ENCODE measurements around the gene GLG1. TPM values are rescaled to one million over a fixed set of nuclear protein-coding genes. Genes with fewer than 3 reads are reported as not detected.
"Not testable (repeated sequence)": the region's sequence is repeated elsewhere in the genome, so short reads cannot be mapped to it uniquely, and the experiment has no call there.

Gene GLG1
- total RNA-seq, 1 experiment from 2014 or later, result 237 TPM

DNA sequence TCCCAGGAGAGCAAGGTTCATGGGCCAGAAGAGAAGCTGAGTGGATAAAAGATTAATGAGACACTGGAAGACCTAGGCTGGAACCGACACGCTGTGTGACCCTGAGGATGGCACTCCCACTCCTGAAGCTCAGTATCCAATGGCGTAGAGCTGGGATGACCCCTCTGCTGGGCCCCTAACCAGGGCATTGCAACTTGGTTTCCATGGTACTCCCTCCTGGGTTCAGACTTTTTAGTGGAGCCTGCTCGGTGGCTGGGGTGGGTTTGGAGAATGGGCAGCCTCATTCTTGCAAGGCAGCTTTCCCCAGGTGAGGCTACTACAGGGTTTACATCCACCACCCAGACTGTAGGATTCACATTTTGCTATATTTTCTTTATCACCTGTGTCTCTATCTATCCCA lies 183.2 kb downstream of the GLG1 start:
- H3K9me3 ChIP-seq (ENCODE audit: control insufficient read depth in 1 of 2, insufficient read depth in 1 of 2, low read depth in 1 of 2, low read length in 2 of 2); H2AFZ ChIP-seq (ENCODE audit: low read depth, low read length, poor library complexity, severe bottlenecking); RAD21 ChIA-PET (ENCODE audit: low non-redundant PET in 1 of 2, low total read pairs in 2 of 2, uncharacterized antibody in 2 of 2, unreplicated experiment in 2 of 2); CTCF ChIA-PET; H3K4me3 ChIP-seq (replicated peaks in 1 of 2; ENCODE audit: low read depth in 1 of 2, low read length in 2 of 2); H3K79me2 ChIP-seq (ENCODE audit: insufficient read depth, low read length); H3K9me2 ChIP-seq (ENCODE audit: insufficient read depth); H3K4me1 ChIP-seq (ENCODE audit: control insufficient read depth in 1 of 2, insufficient read depth in 2 of 2, low read length in 2 of 2); H3K27me3 ChIP-seq (ENCODE audit: insufficient read depth, low read length); DNase-seq (ENCODE audit: low read depth, low spot score); H4K20me1 ChIP-seq (ENCODE audit: insufficient read depth); ATAC-seq; BruUV-seq (replicated peaks); POLR2A ChIA-PET; H3K27ac ChIP-seq (ENCODE audit: low read depth, low read length); H3K4me2 ChIP-seq (ENCODE audit: low read length); H3K9ac ChIP-seq (ENCODE audit: low read length); intact Hi-C loops (cut with micrococcal nuclease); H3K36me3 ChIP-seq (ENCODE audit: control insufficient read depth in 1 of 2, insufficient read depth in 2 of 2, low read length in 2 of 2): not testable (repeated sequence)

DNA sequence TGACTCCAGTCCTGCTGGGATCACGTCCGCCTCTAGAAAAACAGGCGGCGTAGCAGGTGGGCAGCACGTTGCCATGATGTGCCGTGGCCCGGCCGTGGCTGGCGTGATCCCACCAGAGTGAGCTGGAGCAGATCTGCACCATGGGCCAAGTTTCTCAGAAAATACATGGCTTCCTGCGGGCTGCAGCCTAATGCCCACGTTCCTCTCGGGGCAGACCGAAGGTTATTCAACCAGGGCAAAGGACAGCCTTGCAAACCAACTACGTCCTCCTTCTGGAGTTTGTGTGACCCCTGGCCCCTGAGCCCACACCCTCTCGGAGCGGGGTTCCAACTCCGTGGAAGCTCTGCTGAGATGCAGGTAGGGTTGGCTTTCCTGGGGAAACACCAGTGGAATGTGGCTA lies 184.8 kb downstream of the GLG1 start:
- H2AFZ ChIP-seq (ENCODE audit: low read depth, low read length, poor library complexity, severe bottlenecking); RAD21 ChIA-PET (ENCODE audit: low non-redundant PET in 1 of 2, low total read pairs in 2 of 2, uncharacterized antibody in 2 of 2, unreplicated experiment in 2 of 2); POLR2A ChIA-PET; H3K9me2 ChIP-seq (ENCODE audit: insufficient read depth); H3K27ac ChIP-seq (ENCODE audit: low read depth, low read length); H3K79me2 ChIP-seq (ENCODE audit: insufficient read depth, low read length); ATAC-seq; CTCF ChIA-PET; H3K36me3 ChIP-seq (ENCODE audit: control insufficient read depth in 1 of 2, insufficient read depth in 2 of 2, low read length in 2 of 2); H3K9ac ChIP-seq (ENCODE audit: low read length); intact Hi-C loops (cut with micrococcal nuclease); H3K9me3 ChIP-seq (ENCODE audit: control insufficient read depth in 1 of 2, insufficient read depth in 1 of 2, low read depth in 1 of 2, low read length in 2 of 2); DNase-seq (ENCODE audit: low read depth, low spot score); H3K4me3 ChIP-seq (replicated peaks in 1 of 2; ENCODE audit: low read depth in 1 of 2, low read length in 2 of 2); BruUV-seq (replicated peaks); H3K4me1 ChIP-seq (ENCODE audit: control insufficient read depth in 1 of 2, insufficient read depth in 2 of 2, low read length in 2 of 2); H3K27me3 ChIP-seq (ENCODE audit: insufficient read depth, low read length); H3K4me2 ChIP-seq (ENCODE audit: low read length); H4K20me1 ChIP-seq (ENCODE audit: insufficient read depth): not testable (repeated sequence)

- H3K4me3 ChIP-seq (replicated peaks in 1 of 2; ENCODE audit: low read depth in 1 of 2, low read length in 2 of 2); ATAC-seq; H3K36me3 ChIP-seq (ENCODE audit: control insufficient read depth in 1 of 2, insufficient read depth in 2 of 2, low read length in 2 of 2); CTCF ChIA-PET; RAD21 ChIA-PET (ENCODE audit: low non-redundant PET in 1 of 2, low total read pairs in 2 of 2, uncharacterized antibody in 2 of 2, unreplicated experiment in 2 of 2); H3K4me1 ChIP-seq (ENCODE audit: control insufficient read depth in 1 of 2, insufficient read depth in 2 of 2, low read length in 2 of 2); H3K4me2 ChIP-seq (ENCODE audit: low read length); H3K9me2 ChIP-seq (ENCODE audit: insufficient read depth); H3K27me3 ChIP-seq (ENCODE audit: insufficient read depth, low read length); H4K20me1 ChIP-seq (ENCODE audit: insufficient read depth); intact Hi-C loops (cut with micrococcal nuclease); H2AFZ ChIP-seq (ENCODE audit: low read depth, low read length, poor library complexity, severe bottlenecking); DNase-seq (ENCODE audit: low read depth, low spot score); H3K9ac ChIP-seq (ENCODE audit: low read length); H3K27ac ChIP-seq (ENCODE audit: low read depth, low read length); BruUV-seq (replicated peaks); H3K79me2 ChIP-seq (ENCODE audit: insufficient read depth, low read length); POLR2A ChIA-PET; H3K9me3 ChIP-seq (ENCODE audit: control insufficient read depth in 1 of 2, insufficient read depth in 1 of 2, low read depth in 1 of 2, low read length in 2 of 2): not testable (repeated sequence)
Measured at GRCh38 chr16:74421482-74421785, 185.5 kb downstream of the GLG1 start.

DNA sequence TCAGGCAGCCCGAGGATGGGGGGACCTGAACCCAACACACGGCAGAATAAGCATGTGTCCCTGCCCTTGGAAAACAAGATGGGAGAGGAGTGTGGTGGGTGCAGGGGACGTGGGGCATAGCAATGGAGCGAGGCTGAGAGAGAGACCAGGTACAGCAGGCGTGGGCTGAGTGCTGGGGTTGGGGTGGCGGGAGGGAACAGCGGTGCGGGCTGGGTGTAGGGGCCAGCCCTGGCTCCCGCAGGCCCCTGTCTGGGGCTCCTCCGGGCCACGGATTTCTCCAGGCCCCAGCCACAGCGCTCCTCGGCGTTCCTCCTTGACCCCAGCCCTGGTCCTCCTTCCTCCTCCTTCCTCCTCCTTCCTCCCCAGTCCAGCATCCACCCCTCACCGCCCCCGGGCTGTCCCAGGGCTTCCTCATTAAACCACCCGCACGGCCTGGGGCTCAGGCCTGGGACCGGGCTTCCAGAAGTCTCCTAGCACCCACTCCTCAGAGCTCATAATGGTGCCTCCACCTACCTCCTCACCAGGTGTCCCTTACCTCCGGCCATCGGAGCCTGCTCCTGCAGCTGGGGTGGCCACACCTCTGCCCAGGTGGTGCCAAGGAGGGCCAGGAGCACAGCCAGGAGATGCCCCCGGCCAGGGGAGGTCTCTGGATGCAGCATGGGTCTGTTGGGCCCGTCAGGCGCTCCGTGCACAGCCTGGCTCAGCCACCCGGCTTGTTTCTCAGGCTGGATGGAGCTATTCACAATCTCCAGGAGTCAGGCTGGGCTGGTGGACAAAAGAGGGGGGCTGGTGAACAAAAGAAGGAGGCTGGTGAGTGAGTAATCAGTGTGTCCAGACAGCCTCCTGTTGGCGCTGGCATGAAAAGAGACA lies 186.1 kb downstream of the GLG1 start, which contains the start of gene CLEC18B:
CLEC18B (minus strand) TSS at position 867 of the 870 bp plus-strand sequence; CDS start at position 659, 208 bp downstream.
- H3K9me2 ChIP-seq (ENCODE audit: insufficient read depth); CTCF ChIA-PET: not testable (repeated sequence)

More for the DNA sequence above, 186.1 kb downstream of the GLG1 start, which contains the start of gene CLEC18B:
- RAD21 ChIA-PET (ENCODE audit: low non-redundant PET in 1 of 2, low total read pairs in 2 of 2, uncharacterized antibody in 2 of 2, unreplicated experiment in 2 of 2); H4K20me1 ChIP-seq (ENCODE audit: insufficient read depth); H3K27me3 ChIP-seq (ENCODE audit: insufficient read depth, low read length); H3K79me2 ChIP-seq (ENCODE audit: insufficient read depth, low read length); H3K9ac ChIP-seq (ENCODE audit: low read length); H3K4me3 ChIP-seq (replicated peaks in 1 of 2; ENCODE audit: low read depth in 1 of 2, low read length in 2 of 2); H3K4me2 ChIP-seq (ENCODE audit: low read length); H3K27ac ChIP-seq (ENCODE audit: low read depth, low read length); H3K36me3 ChIP-seq (ENCODE audit: control insufficient read depth in 1 of 2, insufficient read depth in 2 of 2, low read length in 2 of 2); POLR2A ChIA-PET; H2AFZ ChIP-seq (ENCODE audit: low read depth, low read length, poor library complexity, severe bottlenecking); intact Hi-C loops (cut with micrococcal nuclease); H3K9me3 ChIP-seq (ENCODE audit: control insufficient read depth in 1 of 2, insufficient read depth in 1 of 2, low read depth in 1 of 2, low read length in 2 of 2); BruUV-seq (replicated peaks); H3K4me1 ChIP-seq (ENCODE audit: control insufficient read depth in 1 of 2, insufficient read depth in 2 of 2, low read length in 2 of 2); DNase-seq (ENCODE audit: low read depth, low spot score): not testable (repeated sequence)
- peak; percentile 12; the same call in 1 of the 2 replicates for ATAC-seq
